T-helper 22 cell (primary cell): ENCODE results near the gene OTUD6A.

Source experiments
- DNase-seq: peaks from one replicate; pipeline ENCODE4 v3.0.0-alpha.2; 2020; ENCODE audit warnings: low read depth

The OTUD6A gene

GRCh38 chrX:70062076-70062475, at the start of gene OTUD6A:
Gene OTUD6A, plus strand, starts transcription at chrX:70062457. Its CDS starts 68 bp downstream, at chrX:70062525.
- DNase-seq: no peak

- no peak for DNase-seq
Observed at GRCh38 chrX:70012756-70013155, 49.5 kb upstream of the OTUD6A start.

DNA sequence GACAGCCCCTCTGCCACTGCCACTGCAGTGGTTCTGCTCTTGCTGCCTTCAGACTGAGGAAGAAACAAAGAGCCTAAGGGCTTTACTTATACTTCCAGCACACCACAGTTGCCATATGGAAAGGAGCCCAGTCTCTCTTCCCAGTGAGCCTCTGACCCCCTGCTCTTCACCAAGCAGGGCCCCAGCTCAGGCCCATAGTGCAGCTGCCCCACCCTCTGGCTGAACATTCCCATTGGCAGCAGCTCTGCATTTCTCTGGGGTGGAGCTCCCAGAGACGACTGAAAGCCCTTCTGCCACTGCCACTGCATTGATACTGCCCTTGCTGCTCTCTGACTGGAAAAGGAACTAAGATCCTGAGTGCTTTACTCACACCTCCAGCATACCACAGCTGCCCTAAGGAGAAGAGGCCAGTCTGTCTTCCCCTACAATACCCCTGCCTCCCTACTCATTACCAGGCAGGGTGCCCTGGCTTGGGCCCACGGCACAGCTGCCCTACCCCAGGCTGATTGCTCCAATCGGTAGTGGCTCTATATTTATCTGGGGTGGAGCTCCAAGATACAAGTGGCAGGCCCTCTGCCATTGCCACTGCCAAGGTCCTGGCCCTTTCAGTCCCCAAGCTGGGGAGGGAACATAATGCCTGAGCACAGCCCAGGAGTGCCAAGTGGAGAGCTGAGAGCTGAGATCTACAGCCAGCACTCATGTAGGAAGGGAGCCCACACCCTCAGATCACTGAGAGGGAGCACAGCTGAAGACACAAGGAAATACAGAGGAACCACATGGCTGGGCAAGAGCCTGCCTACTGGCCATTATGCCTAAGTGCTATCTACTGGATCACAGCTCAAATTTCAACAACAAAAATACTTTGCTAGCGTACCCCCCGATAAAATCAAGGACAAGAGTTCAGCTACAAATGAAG, 48.5 kb upstream of the OTUD6A start:
- no peak for DNase-seq

DNA sequence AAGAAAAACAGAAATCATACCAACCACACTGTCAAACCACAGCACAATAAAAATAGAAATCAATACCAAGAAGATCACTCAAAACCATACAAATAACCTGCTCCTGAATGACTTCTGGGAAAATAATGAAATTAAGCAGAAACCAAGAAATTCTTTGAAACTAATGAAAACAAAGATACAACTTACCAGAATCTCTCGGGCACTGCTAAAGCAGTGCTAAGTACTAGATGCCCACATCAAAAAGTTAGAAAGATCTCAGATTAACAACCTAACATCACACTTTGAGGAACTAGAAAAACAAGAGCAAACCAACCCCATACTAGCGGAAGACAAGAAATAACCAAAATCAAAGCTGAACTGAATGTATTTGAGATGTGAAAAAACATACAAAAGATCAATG, 45.7 kb upstream of the OTUD6A start:
- no peak for DNase-seq

DNA sequence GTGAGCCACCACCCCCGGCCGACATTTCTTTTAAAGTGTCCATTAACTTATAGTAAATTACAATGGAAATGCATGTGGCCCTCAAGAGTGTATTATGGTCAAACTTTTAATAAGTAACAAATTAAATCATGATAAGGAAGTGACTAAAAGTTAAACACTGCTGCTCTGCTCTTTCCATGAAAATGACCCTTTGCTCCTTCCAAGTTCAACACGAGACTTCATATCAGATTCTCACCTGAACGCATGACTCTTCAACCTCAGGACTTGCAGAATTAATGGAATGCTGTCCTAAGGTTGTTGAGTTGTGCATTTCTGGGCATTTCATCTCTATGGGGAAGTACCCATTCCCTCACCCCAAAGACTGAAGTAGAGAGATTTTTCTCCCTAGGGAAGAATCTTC, 39.6 kb upstream of the OTUD6A start:
- DNase-seq: no peak

GRCh38 chrX:70025464-70025863, 36.8 kb upstream of the OTUD6A start:
- DNase-seq: no peak

GRCh38 chrX:70026112-70026850, 36.0 kb upstream of the OTUD6A start:
- DNase-seq: no peak

DNA sequence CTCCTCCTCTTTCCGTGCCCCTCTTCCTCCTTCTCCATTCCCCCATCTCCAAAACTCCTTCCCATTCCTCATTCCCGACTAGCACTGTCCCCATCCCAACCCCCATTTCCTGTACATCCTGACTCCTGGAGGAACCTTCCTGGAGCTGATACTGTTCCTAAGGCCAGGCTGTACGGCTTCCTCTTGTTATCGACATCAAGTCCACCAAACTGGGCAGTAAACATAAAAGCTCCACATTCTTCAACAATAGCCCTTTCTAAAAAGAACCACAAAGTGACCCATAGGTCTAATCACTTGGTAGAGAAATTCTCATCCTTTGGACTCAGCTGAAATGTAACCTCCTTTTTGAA, 35.4 kb upstream of the OTUD6A start:
- no peak for DNase-seq

- no peak for DNase-seq
Observed at GRCh38 chrX:70029863-70030262, 32.4 kb upstream of the OTUD6A start.

DNA sequence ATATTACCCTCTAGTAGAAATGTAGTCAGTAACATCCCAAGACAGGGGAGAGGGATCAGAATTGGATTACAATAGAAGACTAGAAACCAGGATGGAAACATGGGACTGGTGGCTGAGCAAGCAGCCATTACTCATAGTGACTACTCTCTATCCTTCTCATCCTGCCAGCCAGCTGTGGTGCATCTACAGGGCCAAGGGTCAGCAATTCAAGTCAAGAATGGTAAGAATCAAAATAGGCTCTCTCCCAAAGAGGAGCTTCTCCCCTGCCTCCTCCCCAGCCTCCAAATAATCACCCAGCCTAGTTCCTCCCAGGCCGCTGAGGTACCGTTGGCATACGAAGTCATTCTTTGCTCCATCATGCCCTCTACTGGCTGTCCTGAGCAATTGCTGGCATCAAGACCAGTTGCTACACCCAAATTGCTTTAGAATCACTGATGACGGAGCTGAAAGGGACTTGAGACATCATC, 31.9 kb upstream of the OTUD6A start:
- no peak for DNase-seq

- no peak for DNase-seq
Observed at GRCh38 chrX:70032792-70033191, 29.5 kb upstream of the OTUD6A start.

DNA sequence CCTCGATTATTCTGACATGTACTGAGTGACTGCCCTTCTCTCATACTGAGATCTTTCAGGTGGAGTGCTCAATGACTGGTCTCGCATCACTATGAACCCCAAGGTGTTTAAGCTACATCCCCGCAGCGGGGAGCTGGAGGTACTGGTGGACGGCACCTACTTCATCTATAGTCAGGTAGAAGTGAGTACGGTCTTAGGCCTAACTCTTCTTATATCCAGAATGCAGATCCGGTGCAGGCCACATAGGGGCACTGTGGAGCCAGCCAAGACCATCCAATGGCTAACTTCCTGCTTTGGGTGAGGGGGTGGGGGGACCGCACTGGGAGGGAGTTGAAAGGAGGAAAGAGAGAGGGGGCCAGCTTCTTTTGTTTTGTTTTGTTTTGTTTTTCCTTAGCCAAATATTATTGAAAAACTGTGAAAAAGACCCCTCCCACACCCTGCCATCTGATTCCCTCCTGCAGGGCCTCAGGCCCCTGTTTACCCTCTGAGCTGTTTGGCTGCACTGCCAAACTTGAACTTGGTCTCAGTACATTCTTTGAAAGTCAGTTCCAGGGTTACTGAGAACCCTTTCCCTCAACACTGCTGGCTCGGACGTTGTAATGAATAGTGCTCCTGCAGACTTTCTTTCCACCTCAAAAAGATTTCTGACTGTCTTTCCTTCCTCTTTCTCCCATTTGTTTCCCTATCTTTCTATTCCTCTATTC, 28.8 kb upstream of the OTUD6A start:
- no peak for DNase-seq

DNA sequence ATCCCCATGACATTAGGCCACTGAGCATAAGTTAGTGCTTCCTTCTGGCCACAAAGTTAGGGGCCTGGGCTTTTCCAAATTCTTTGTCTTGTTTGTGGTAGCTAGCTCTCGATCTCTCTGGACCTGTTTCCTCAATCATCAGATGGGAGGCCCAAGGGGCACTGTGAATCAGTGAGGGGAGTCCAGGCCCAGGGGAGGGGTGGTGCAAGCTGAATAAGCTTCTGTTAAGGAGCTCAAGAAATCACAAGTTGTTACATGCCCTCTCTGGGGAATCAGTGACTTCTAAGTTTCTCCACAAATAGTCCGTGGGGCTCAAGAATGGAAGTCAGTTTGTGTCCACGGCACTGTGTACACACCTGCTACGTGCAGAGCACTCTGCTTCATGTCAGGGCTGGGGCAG, 27.6 kb upstream of the OTUD6A start:
- no peak for DNase-seq

- DNase-seq: no peak
Observed at GRCh38 chrX:70038515-70038914, 23.7 kb upstream of the OTUD6A start.

DNA sequence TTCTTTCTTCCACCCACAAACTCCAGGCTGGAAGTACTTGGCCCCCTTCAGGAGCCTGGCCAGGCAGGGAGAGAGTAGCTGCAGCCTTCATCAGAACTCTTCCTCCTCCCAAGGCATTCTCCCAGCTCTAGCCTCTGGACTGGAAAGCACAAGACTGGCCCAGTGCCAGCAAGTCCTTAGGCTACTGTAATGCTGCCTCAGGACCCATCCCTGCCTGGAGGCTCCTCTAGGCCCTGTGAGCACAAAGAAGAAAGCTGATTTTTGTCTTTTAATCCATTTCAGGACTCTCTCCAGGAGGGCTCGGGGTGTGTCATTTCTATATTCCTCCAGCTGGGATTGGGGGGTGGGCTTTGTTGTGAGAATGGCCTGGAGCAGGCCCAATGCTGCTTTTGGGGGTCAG, 23.3 kb upstream of the OTUD6A start:
- no peak for DNase-seq

GRCh38 chrX:70039758-70040157, 22.5 kb upstream of the OTUD6A start:
- DNase-seq: no peak

GRCh38 chrX:70041993-70042392, 20.3 kb upstream of the OTUD6A start:
- no peak for DNase-seq

- no peak for DNase-seq
Observed at GRCh38 chrX:70042399-70043371, 19.6 kb upstream of the OTUD6A start.

GRCh38 chrX:70043685-70044084, 18.6 kb upstream of the OTUD6A start:
- DNase-seq: no peak

DNA sequence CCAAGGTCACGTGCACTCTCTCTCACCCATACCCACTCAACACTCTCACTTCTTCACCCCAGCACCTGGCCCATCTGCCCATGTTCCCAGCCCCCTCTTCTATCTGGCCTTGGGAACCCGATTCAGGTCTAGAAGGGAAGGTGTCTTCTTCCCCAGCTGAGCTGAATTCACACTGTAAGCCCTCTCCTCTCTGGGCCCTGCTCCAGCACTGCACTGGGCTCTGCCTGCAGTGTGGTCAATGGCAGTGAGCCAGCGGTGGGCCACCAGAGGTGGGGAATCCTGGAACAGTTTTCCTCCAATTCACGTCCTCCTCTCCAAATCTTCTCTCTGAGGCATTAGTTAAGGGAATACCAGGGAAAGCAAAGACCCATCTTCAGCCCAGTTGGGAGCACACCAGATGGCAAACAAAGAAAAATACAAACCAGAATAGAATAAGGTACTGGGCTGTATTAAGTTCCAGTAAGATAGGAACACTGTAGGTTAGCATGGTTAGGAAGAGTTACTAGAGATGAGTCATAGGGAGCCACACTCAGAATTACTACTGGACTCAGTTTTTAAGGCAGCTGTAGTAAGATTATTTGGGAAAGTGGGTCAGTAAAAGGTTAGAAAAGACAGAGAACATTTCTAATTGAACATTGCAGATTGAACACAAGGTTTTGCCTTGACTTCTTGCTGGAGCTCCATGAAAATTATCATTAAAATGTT, 17.6 kb upstream of the OTUD6A start:
- no peak for DNase-seq

DNA sequence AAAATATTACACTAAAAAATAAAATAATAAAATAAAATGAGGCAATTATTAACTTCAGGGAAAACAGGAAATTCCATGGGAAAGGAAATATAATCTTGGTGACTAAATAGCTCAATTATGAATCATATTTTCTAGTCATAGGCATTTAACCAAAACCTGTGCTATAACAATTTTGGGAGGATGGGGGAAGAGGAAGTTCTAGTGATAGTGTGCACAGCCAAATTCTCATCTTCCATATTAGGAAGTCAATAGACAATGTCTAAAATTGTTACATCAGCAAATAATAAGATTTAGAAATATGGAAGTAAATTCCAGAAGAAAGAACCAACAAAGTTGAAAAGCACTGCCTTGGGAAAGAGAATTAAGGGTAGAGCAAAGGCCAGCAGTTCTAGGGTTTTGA, 15.3 kb upstream of the OTUD6A start:
- DNase-seq: no peak
